B cell (primary cell): Measurements from ENCODE around the gene USP7. TPM values are rescaled to one million over a fixed set of nuclear protein-coding genes. Genes with fewer than 3 reads are reported as not detected.

Source experiments
- ATAC-seq: fragments of 200-7000 bp; cut with Tn5 transposase; one replicate; pipeline ENCODE4 v1.10.0; 2021; ENCODE audit warnings: low read depth, mild to moderate bottlenecking, moderate number of reproducible peaks, moderate library complexity
- CTCF ChIA-PET: fragments of 350-600 bp; sonication (Branson Sonifier 250); formaldehyde crosslinking; loops from one replicate; lab custom pipeline; 2021; ENCODE audit warnings: antibody characterized with exemption, inconsistent platforms; lab: Charles Lee
- POLR2A ChIA-PET: fragments of 350-600 bp; sonication (Branson Sonifier 250); formaldehyde crosslinking; loops from one replicate; lab custom pipeline; 2021; ENCODE audit warnings: antibody characterized with exemption; lab: Charles Lee
- DNase-seq: peaks from one replicate; pipeline ENCODE4 v3.0.0; 2013
- H2AFZ ChIP-seq: 2 replicates; pipeline ENCODE4 v1.6.1; 2012; ENCODE audit warnings: mild to moderate bottlenecking, low read depth, low read length; ENCODE audit not compliant: insufficient read depth, poor library complexity, severe bottlenecking
- H3K27ac ChIP-seq, 2 donors: 1 replicate in 1 of 2; 2 replicates in 1 of 2; pipeline ENCODE4 v1.5.1; 2012 to 2013; ENCODE audit warnings: low read length in 2 of 2, mild to moderate bottlenecking in 2 of 2, moderate library complexity in 1 of 2
- H3K27me3 ChIP-seq, 4 experiments: fragments of 200-600 bp in 1 of 4; sonication (generic) in 1 of 4; replicated peaks in 1 of 4; 1 replicate in 2 of 4; 2 replicates in 2 of 4; pipeline versions ENCODE4 v1.6.1 to v1.7.0; 2013 to 2016; ENCODE audit warnings: low read length in 3 of 4, mild to moderate bottlenecking in 2 of 4, mixed read lengths in 1 of 4, moderate library complexity in 1 of 4; ENCODE audit not compliant: insufficient read depth in 4 of 4, control insufficient read depth in 3 of 4; ENCODE audit errors: control extremely low read depth in 1 of 4
- H3K36me3 ChIP-seq, 2 experiments: replicated peaks in 1 of 2; 1 replicate in 1 of 2; 2 replicates in 1 of 2; pipeline versions ENCODE4 v1.6.1 to v1.7.1; 2013; ENCODE audit warnings: low read length in 1 of 2; ENCODE audit not compliant: insufficient read depth in 2 of 2, control insufficient read depth in 1 of 2; ENCODE audit errors: control extremely low read depth in 1 of 2, extremely low read depth in 1 of 2
- H3K4me1 ChIP-seq, 2 donors: fragments of 200-600 bp in 1 of 2; sonication (generic) in 1 of 2; 1 replicate in 1 of 2; 2 replicates in 1 of 2; pipeline versions ENCODE4 v1.5.1 to v1.6.1; 2013 to 2017; ENCODE audit warnings: low read length in 2 of 2; ENCODE audit not compliant: control insufficient read depth in 2 of 2, insufficient read depth in 2 of 2
- H3K4me2 ChIP-seq: replicated peaks from 2 replicates; pipeline ENCODE3; 2012; ENCODE audit warnings: mild to moderate bottlenecking, low read depth, low read length; ENCODE audit not compliant: poor library complexity, severe bottlenecking
- H3K4me3 ChIP-seq, 5 experiments: fragments of 200-600 bp in 1 of 5; sonication (generic) in 1 of 5; 1 replicate in 3 of 5; 2 replicates in 2 of 5; pipeline versions ENCODE4 v1.5.1 to v1.7.0; 2011 to 2016; ENCODE audit warnings: low read length in 4 of 5, mild to moderate bottlenecking in 4 of 5, low read depth in 2 of 5, control low read depth in 1 of 5, moderate library complexity in 1 of 5; ENCODE audit not compliant: insufficient read depth in 1 of 5; ENCODE audit errors: control extremely low read depth in 1 of 5, extremely low read depth in 1 of 5
- H3K79me2 ChIP-seq: fragments of 200-600 bp; sonication (generic); one replicate; pipeline ENCODE4 v1.6.0; 2016; ENCODE audit warnings: low read length; ENCODE audit not compliant: control insufficient read depth, insufficient read depth
- H3K9ac ChIP-seq: fragments of 200-600 bp; sonication (generic); 2 replicates; pipeline ENCODE4 v1.6.1; 2017; ENCODE audit warnings: mild to moderate bottlenecking, low read length, moderate library complexity
- H3K9me3 ChIP-seq, 3 donors: one replicate each; pipeline versions ENCODE4 v1.6.1 to v1.7.1; 2013; ENCODE audit warnings: low read length in 2 of 3; ENCODE audit not compliant: control insufficient read depth in 2 of 3, insufficient read depth in 1 of 3; ENCODE audit errors: control extremely low read depth in 1 of 3
- H4K20me1 ChIP-seq: 2 replicates; pipeline ENCODE4 v1.6.0; 2012; ENCODE audit warnings: mild to moderate bottlenecking, low read length; ENCODE audit not compliant: insufficient read depth, control insufficient read depth, poor library complexity, severe bottlenecking
- H3K27ac Mint-ChIP-seq: one replicate; pipeline ENCODE4 v1.8.0; 2021; ENCODE audit warnings: mixed read lengths
- H3K27me3 Mint-ChIP-seq: one replicate; pipeline ENCODE4 v1.8.0; 2021; ENCODE audit warnings: mixed read lengths
- H3K4me1 Mint-ChIP-seq: one replicate; pipeline ENCODE4 v1.8.0; 2021; ENCODE audit warnings: mixed read lengths
- H3K4me3 Mint-ChIP-seq: one replicate; pipeline ENCODE4 v1.8.0; 2021; ENCODE audit warnings: mixed read lengths
- H3K9me3 Mint-ChIP-seq: one replicate; pipeline ENCODE4 v1.8.0; 2022; ENCODE audit warnings: mixed read lengths; ENCODE audit not compliant: insufficient read depth
- CTCF ChIP-seq: fragments of 200-600 bp; IDR thresholded peaks from one replicate; pipeline ENCODE4 v1.8.0; 2022; ENCODE audit warnings: antibody characterized with exemption, mild to moderate bottlenecking
- EZH2 ChIP-seq: IDR thresholded peaks from 2 replicates; pipeline ENCODE4 v1.6.1; 2012; ENCODE audit warnings: borderline replicate concordance, low read depth, mild to moderate bottlenecking, moderate library complexity, low read length; ENCODE audit not compliant: insufficient read depth, poor library complexity, severe bottlenecking
- WGBS: methylation state at CpG from one replicate; pipeline ENCODE4 v1.1.5; 2013; ENCODE audit warnings: missing lambda C conversion rate; ENCODE audit not compliant: insufficient coverage; 5-methylcytosine and 5-hydroxymethylcytosine counted together
- intact Hi-C: fragments of 100-400 bp; cut with micrococcal nuclease; formaldehyde crosslinking; loops from one replicate; pipeline ENCODE4 v1.10.0; 2022
- polyA plus RNA-seq: library from polyadenylated mRNA; depleted of rRNA; stranded (reverse); fragments of >200 nt; gene quantifications from 2 replicates; pipeline ENCODE4 v1.2.3, GENCODE V29; 2012
- total RNA-seq, 2 donors: library from RNA; stranded (reverse); fragments of 120-200 nt in 1 of 2; gene quantifications; 1 replicate in 1 of 2; 2 replicates in 1 of 2; pipeline versions ENCODE4 v1.2.3 to v1.2.4, GENCODE V29; 2013 to 2022

The USP7 gene
- total and polyA plus RNA-seq, 2 donors (not counting 1 experiment from before 2014, with no cell fraction given), result 27.4 to 223 TPM

GRCh38 chr16:9012848-9013507 is 49.3 kb upstream of the USP7 start:
- H3K79me2 ChIP-seq, result no peaks in the 10 kb centered on the region
- Mint-ChIP-seq H3K27me3 (peaks cover 29% of the 10 kb centered on the region), H3K27ac (no peak overlapping the region), H3K4me3 (no peak overlapping the region), H3K4me1 (peaks cover 8% of the 10 kb centered on the region), H3K9me3 (peaks cover 5% of the 10 kb centered on the region)
- DNase-seq, result peak; percentile 22
- no peaks in the 10 kb centered on the region for H3K36me3 ChIP-seq
- no peak for TF ChIP-seq CTCF
- TF ChIP-seq EZH2, result no peak
- H3K27me3 ChIP-seq, result peaks cover 0 to 29% (median 7%) of the 10 kb centered on the region in 4 experiments
- intact Hi-C loops, result no loop called here
- no peak overlapping the region for H3K27ac ChIP-seq
- H2AFZ ChIP-seq, result no peak overlapping the region
- CTCF ChIA-PET, result interaction anchor here (0.9 to 1.7 kb wide), 3 partner anchors 77 to 107 kb away, joined by 3 to 4 read pairs (median 3); no protein-coding TSS in a partner anchor
- H3K9ac ChIP-seq, result no peak overlapping the region
- H3K4me3 ChIP-seq, result no peak overlapping the region
- H4K20me1 ChIP-seq, result no peaks in the 10 kb centered on the region
- peaks cover 8 to 10% of the 10 kb centered on the region in 2 donors for H3K4me1 ChIP-seq
- no peak overlapping the region for H3K4me2 ChIP-seq
- 18% methylated on average over 22 of the region's 28 CpGs for WGBS
- POLR2A ChIA-PET, result no interaction called here
- no peak for ATAC-seq
- H3K9me3 ChIP-seq, result peaks cover 1 to 33% (median 9%) of the 10 kb centered on the region in 3 donors

GRCh38 chr16:9012330-9012729 is 48.6 kb upstream of the USP7 start:
- Mint-ChIP-seq H3K4me1 (peaks cover 8% of the 10 kb centered on the region), H3K4me3 (no peak overlapping the region), H3K9me3 (peaks cover 5% of the 10 kb centered on the region), H3K27ac (no peak overlapping the region), H3K27me3 (peaks cover 32% of the 10 kb centered on the region)
- CTCF ChIA-PET, result interaction anchor here (0.9 to 1.7 kb wide), 4 partner anchors 64 to 107 kb away, joined by 3 to 4 read pairs (median 3); no protein-coding TSS in a partner anchor
- POLR2A ChIA-PET, result no interaction called here
- H3K27me3 ChIP-seq, result peaks cover 0 to 29% (median 7%) of the 10 kb centered on the region in 4 experiments
- intact Hi-C loops, result no loop called here
- no peaks in the 10 kb centered on the region for H4K20me1 ChIP-seq
- TF ChIP-seq EZH2 (no peak), CTCF (no peak)
- no peak overlapping the region for H3K27ac ChIP-seq
- H3K9me3 ChIP-seq, result peaks cover 1 to 33% (median 9%) of the 10 kb centered on the region in 3 donors
- H3K4me2 ChIP-seq, result no peak overlapping the region
- H3K4me3 ChIP-seq, result no peak overlapping the region
- no peaks in the 10 kb centered on the region for H3K79me2 ChIP-seq
- H2AFZ ChIP-seq, result no peak overlapping the region
- peaks cover 8 to 10% of the 10 kb centered on the region in 2 donors for H3K4me1 ChIP-seq
- 100% methylated on average over 3 of the region's 6 CpGs for WGBS
- ATAC-seq, result no peak
- no peak overlapping the region for H3K9ac ChIP-seq
- no peaks in the 10 kb centered on the region for H3K36me3 ChIP-seq
- no peak for DNase-seq
